ENCODE measurements around the gene LPCAT3. TPM values are rescaled to one million over a fixed set of nuclear protein-coding genes. Genes with fewer than 3 reads are reported as not detected.

The LPCAT3 gene
- total and polyA plus RNA-seq, 2 of the 13 experiments (the other 11 are each of a cell fraction or from before 2014, with no cell fraction given) = 44.5 to 64.3 TPM

GRCh38 chr12:6944381-6945186 lies 73.7 kb downstream of the LPCAT3 start (continued):
- peak; percentile 36; the same call in 1 of the 2 replicates for TF ChIP-seq PATZ1 (CRISPR knock-in tag; IDR thresholded peaks at IDR 0.05)
- no peak for TF ChIP-seq NONO (IDR thresholded peaks at IDR 0.05)
- TF ChIP-seq NONO (CRISPR knock-in tag; conservative IDR thresholded peaks at IDR 0.05) = 0 out of 2 replicates have a peak, but pooled peaks have one; percentile 9
- no peak for TF ChIP-seq ZNF224 (CRISPR knock-in tag; IDR thresholded peaks at IDR 0.05)
- no peak for TF ChIP-seq ZNF720 (CRISPR knock-in tag; IDR thresholded peaks at IDR 0.05)
- 0 out of 2 replicates have a peak, but pooled peaks have one; percentile 59 for TF ChIP-seq FIP1L1 (IDR thresholded peaks at IDR 0.05; ENCODE audit: borderline replicate concordance, insufficient read depth, low read depth, low read length)
- 0 out of 2 replicates have a peak, but pooled peaks have one; percentile 53 for TF ChIP-seq ZNF83 (CRISPR knock-in tag; IDR thresholded peaks at IDR 0.05; ENCODE audit: borderline replicate concordance)
- peak; percentile 46 for TF ChIP-seq DBP (CRISPR knock-in tag; IDR thresholded peaks at IDR 0.05; ENCODE audit: not compliant biosample characterization)
- peak; percentile 82; the same call in 1 of the 2 replicates for TF ChIP-seq HNF1B (CRISPR knock-in tag; IDR thresholded peaks at IDR 0.05)
- TF ChIP-seq ZBED4 (CRISPR knock-in tag; IDR thresholded peaks at IDR 0.05; ENCODE audit: borderline replicate concordance) = peak; percentile 98
- no peak for TF ChIP-seq IKZF5 (CRISPR knock-in tag; IDR thresholded peaks at IDR 0.05)
- TF ChIP-seq ZBTB21 (CRISPR knock-in tag; IDR thresholded peaks at IDR 0.05) = peak; percentile 20; the same call in 1 of the 2 replicates
- peak; percentile 57; the same call in 1 of the 2 replicates for TF ChIP-seq SMAD1 (CRISPR knock-in tag; IDR thresholded peaks at IDR 0.05; ENCODE audit: borderline replicate concordance, low read depth)
- TF ChIP-seq RNF2 (conservative IDR thresholded peaks at IDR 0.05; ENCODE audit: low read depth) = peak; percentile 51; the same call in 1 of the 2 replicates
- no peak for TF ChIP-seq ZSCAN12 (CRISPR knock-in tag; IDR thresholded peaks at IDR 0.05)
- TF ChIP-seq ZNF674 (CRISPR knock-in tag; IDR thresholded peaks at IDR 0.05; ENCODE audit: low read depth) = 0 out of 2 replicates have a peak, but pooled peaks have one; percentile 43
- TF ChIP-seq ZFP37 (CRISPR knock-in tag; IDR thresholded peaks at IDR 0.05; ENCODE audit: borderline replicate concordance) = 0 out of 2 replicates have a peak, but pooled peaks have one; percentile 44
- TF ChIP-seq MAFK (conservative IDR thresholded peaks at IDR 0.05 in 1 of 2, IDR thresholded peaks at IDR 0.05 in 1 of 2; ENCODE audit: low read length in 2 of 2) = no peak

Measured in HepG2 (cell line).